K562 (cell line): ENCODE measurements around the gene TPX2. TPM values are rescaled to one million over a fixed set of nuclear protein-coding genes. Genes with fewer than 3 reads are reported as not detected.

ENCODE experiments used
- HLTF ChIP-seq: fragments of 450-650 bp; IDR thresholded peaks from 2 replicates; pipeline ENCODE4 v1.6.1; 2016
- REST ChIP-seq, 2 experiments: fragments of 450-650 bp; formaldehyde crosslinking in 1 of 2; IDR thresholded peaks; 2 replicates each; pipeline versions ENCODE4 v1.4.0 to v1.6.1; 2014 to 2020; ENCODE audit warnings: mild to moderate bottlenecking in 2 of 2, borderline replicate concordance in 1 of 2, low read depth in 1 of 2
- SIN3A ChIP-seq, 2 experiments: fragments of 150-350 bp in 1 of 2; IDR thresholded peaks; 2 replicates each; pipeline ENCODE4 v1.6.1; 2011 to 2016; ENCODE audit warnings: borderline replicate concordance in 2 of 2, low read depth in 2 of 2, low read length in 2 of 2, mild to moderate bottlenecking in 2 of 2, moderate library complexity in 2 of 2; ENCODE audit not compliant: control insufficient read depth in 1 of 2
- ZNF431 ChIP-seq: sonication (generic); formaldehyde crosslinking; IDR thresholded peaks from 2 replicates; pipeline ENCODE4 v1.8.0; 2022; ENCODE audit warnings: mild to moderate bottlenecking, missing genetic modification reagents
- polyA plus RNA-seq, 8 experiments: library from polyadenylated mRNA; depleted of rRNA in 4 of 8; stranded (reverse) in 5 of 8; unstranded in 3 of 8; fragments of >200 nt; fragmentation: Nextera tagmentation in 2 of 8; fragmentation: Illumina TruSeq in 1 of 8; extraction: Ambion mirVana in 2 of 8; extraction: Trizol in 1 of 8; gene quantifications; 2 replicates each; pipeline versions ENCODE4 v1.2.1 to v1.2.3, GENCODE V29; 2011 to 2014; ENCODE audit warnings: inconsistent platforms in 1 of 8, missing spikeins in 1 of 8
- total RNA-seq, 7 experiments: library from RNA; depleted of rRNA in 6 of 7; stranded (reverse); fragments of >200 nt in 6 of 7; fragmentation: Illumina TruSeq in 2 of 7; extraction: Trizol in 2 of 7; gene quantifications; 2 replicates each; pipeline versions ENCODE4 v1.2.1 to v1.2.3, GENCODE V29; 2011 to 2021; ENCODE audit warnings: low replicate concordance in 1 of 7

Gene TPX2
- total and polyA plus RNA-seq, 9 of the 15 experiments (the other 6 are each of a cell fraction or from before 2014, with no cell fraction given) = 48.0 to 241 (median 133) TPM

GRCh38 chr20:31718952-31719643, 20.0 kb upstream of the TPX2 start (continued):
- TF ChIP-seq REST (IDR thresholded peaks at IDR 0.05; ENCODE audit: borderline replicate concordance) = peak; percentile 67
- TF ChIP-seq REST (CRISPR knock-in tag; IDR thresholded peaks at IDR 0.05; ENCODE audit: low read depth) = no peak
- no peak for TF ChIP-seq HLTF
- peak in 1 of 2 experiments; percentile 20; a peak in 1 of 4 replicates for TF ChIP-seq SIN3A (IDR thresholded peaks at IDR 0.05; ENCODE audit: borderline replicate concordance in 2 of 2, control insufficient read depth in 1 of 2, low read depth in 2 of 2, low read length in 2 of 2)
- no peak; the same call in 1 of the 2 replicates for TF ChIP-seq ZNF431 (CRISPR knock-in tag)
